Measurements from ENCODE around the gene SLC13A2. TPM values are rescaled to one million over a fixed set of nuclear protein-coding genes. Genes with fewer than 3 reads are reported as not detected.

SLC13A2 gene
- total and polyA plus RNA-seq, 2 of the 4 experiments (the other 2 are of a cell fraction), result not detected

GRCh38 chr17:28468781-28469180 lies 4.7 kb upstream of the SLC13A2 start:
- Histone ChIP-seq H3K9ac (ENCODE audit: low read depth, low read length) (no peak overlapping the region), H3K27me3 (ENCODE audit: control insufficient read depth, insufficient read depth, low read length) (peaks cover 57% of the 10 kb centered on the region), H3K4me3 (ENCODE audit: insufficient read depth, low read depth, low read length) (no peak overlapping the region), H3K36me3 (ENCODE audit: control insufficient read depth, insufficient read depth, low read length) (no peaks in the 10 kb centered on the region), H4K5ac (ENCODE audit: low read depth, low read length) (no peak overlapping the region), H3K18ac (ENCODE audit: low read depth, low read length) (no peak overlapping the region), H3K23ac (ENCODE audit: low read depth, low read length) (no peak overlapping the region), H3K9me1 (ENCODE audit: insufficient read depth, low read length) (no peaks in the 10 kb centered on the region), H3K4ac (ENCODE audit: low read depth, low read length) (no peak overlapping the region), H2BK20ac (ENCODE audit: low read depth, low read length) (no peak overlapping the region), H3K79me1 (ENCODE audit: low read depth in 1 of 2, low read length in 2 of 2) (no peaks in the 10 kb centered on the region), H3K56ac (ENCODE audit: extremely low read depth, insufficient read depth, low read length) (no peak overlapping the region), H2BK15ac (ENCODE audit: low read depth, low read length) (no peak overlapping the region), H2BK5ac (ENCODE audit: low read depth, low read length, poor library complexity, severe bottlenecking) (no peak overlapping the region), H2AK5ac (ENCODE audit: low read depth, low read length) (no peak overlapping the region), H3K14ac (replicated peaks; ENCODE audit: low read depth, low read length) (no peak overlapping the region), H3K4me2 (ENCODE audit: low read depth, low read length) (no peak overlapping the region), H3K9me3 (ENCODE audit: control insufficient read depth, insufficient read depth, low read length) (no peaks in the 10 kb centered on the region), H3K27ac (ENCODE audit: insufficient read depth, low read length) (no peak overlapping the region), H2BK120ac (ENCODE audit: low read depth, low read length) (no peak overlapping the region), H4K20me1 (ENCODE audit: insufficient read depth, low read length) (no peaks in the 10 kb centered on the region), H2AK9ac (replicated peaks; ENCODE audit: low read depth, low read length, poor library complexity) (no peak overlapping the region), H2AFZ (replicated peaks; ENCODE audit: low read length, poor library complexity) (no peak overlapping the region), H4K8ac (ENCODE audit: low read depth in 2 of 2, low read length in 2 of 2) (no peak overlapping the region), H4K91ac (ENCODE audit: insufficient read depth, low read depth, low read length) (no peak overlapping the region), H3K4me1 (ENCODE audit: control insufficient read depth, insufficient read depth, low read length) (peaks cover 3% of the 10 kb centered on the region; the same call in 1 of the 2 replicates)
- ATAC-seq (ENCODE audit: low read depth) (no peak), DNase-seq (no peak)
- intact Hi-C loops (cut with micrococcal nuclease) (no loop called here), in situ Hi-C loops (cut with MboI; ENCODE audit: low sequenced_read_pairs) (no loop called here), dilution Hi-C loops (cut with HindIII; ENCODE audit: low sequenced_read_pairs, unreplicated experiment) (no loop called here)
- TF ChIP-seq USF2 (IDR thresholded peaks at IDR 0.05; ENCODE audit: low read depth, low read length) (no peak), MXI1 (IDR thresholded peaks at IDR 0.05; ENCODE audit: borderline replicate concordance, low read depth, low read length) (no peak), CEBPB (IDR thresholded peaks at IDR 0.05; ENCODE audit: low read depth, low read length) (no peak), BHLHE40 (IDR thresholded peaks at IDR 0.05; ENCODE audit: low read depth, low read length) (no peak), NFE2L2 (IDR thresholded peaks at IDR 0.05; ENCODE audit: low read depth, low read length) (no peak), FOS (IDR thresholded peaks at IDR 0.05; ENCODE audit: low read depth, low read length) (no peak)
- ChIA-PET CTCF (interaction anchor here (0.6 kb wide), 1 partner anchor 15 kb away, joined by 5 read pairs; no protein-coding TSS in a partner anchor), POLR2A (ENCODE audit: unreplicated experiment) (no interaction called here)
- no TSS peak for BruUV-seq (replicated peaks)
